ENCODE results near the gene ENDOV. TPM values are rescaled to one million over a fixed set of nuclear protein-coding genes. Genes with fewer than 3 reads are reported as not detected.

ENDOV gene
- total RNA-seq, 4 donors from 2014 or later, result 12.4 to 17.7 (median 15.4) TPM

DNA sequence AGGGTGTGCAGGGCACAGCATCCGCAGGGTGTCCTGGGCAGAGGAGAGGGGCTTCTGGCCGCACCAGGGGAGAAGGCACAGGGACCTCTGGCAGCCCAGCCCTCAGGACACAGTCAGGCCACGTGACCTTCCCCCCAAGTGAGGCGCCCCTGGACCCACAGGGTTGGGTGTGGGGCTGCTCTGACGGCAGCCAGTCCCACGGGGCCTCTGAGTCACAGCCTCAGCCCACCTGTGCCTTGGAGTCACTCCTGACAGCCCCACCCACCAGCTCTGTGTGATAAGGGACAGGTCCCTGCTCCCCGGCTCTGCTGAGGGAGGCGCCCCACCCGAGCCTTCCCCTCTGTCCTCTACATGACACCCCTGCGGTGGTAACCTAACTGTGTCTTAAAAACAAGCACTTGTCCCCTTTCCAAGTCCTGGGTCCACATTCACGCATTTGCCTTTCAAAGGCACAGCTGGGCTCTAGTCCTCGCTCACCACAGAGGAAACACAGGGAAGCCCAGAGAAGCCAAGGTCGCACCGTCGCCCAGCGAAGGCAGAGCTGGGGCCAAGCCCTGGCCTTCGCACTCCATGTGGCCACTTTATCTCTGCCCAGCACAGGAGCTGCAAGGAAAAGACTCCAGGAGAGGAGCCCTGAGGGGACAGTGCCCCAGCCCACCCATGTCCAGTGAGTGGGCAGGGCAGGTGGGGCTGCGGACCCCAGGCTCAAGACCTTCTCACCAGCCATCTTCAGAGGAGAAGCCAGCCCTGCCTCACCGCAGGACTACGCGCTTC is 66.5 kb downstream of the ENDOV start:
- H3K4me3 ChIP-seq, result no peak overlapping the region
- WGBS, 2 donors (ENCODE audit: low coverage in 1 of 2), result 39 to 87% methylated on average over 3 to 5 of the region's 21 CpGs
- peaks cover 0 to 27% (median 26%) of the 10 kb centered on the region in 3 donors for H3K4me1 ChIP-seq
- H3K36me3 ChIP-seq, result no peaks in the 10 kb centered on the region
- no peak for ATAC-seq
- TF ChIP-seq POLR2A (IDR thresholded peaks at IDR 0.05) (no peak), EP300 (IDR thresholded peaks at IDR 0.05) (no peak), POLR2AphosphoS5 (IDR thresholded peaks at IDR 0.05) (no peak)
- TF ChIP-seq, protein P1, sequence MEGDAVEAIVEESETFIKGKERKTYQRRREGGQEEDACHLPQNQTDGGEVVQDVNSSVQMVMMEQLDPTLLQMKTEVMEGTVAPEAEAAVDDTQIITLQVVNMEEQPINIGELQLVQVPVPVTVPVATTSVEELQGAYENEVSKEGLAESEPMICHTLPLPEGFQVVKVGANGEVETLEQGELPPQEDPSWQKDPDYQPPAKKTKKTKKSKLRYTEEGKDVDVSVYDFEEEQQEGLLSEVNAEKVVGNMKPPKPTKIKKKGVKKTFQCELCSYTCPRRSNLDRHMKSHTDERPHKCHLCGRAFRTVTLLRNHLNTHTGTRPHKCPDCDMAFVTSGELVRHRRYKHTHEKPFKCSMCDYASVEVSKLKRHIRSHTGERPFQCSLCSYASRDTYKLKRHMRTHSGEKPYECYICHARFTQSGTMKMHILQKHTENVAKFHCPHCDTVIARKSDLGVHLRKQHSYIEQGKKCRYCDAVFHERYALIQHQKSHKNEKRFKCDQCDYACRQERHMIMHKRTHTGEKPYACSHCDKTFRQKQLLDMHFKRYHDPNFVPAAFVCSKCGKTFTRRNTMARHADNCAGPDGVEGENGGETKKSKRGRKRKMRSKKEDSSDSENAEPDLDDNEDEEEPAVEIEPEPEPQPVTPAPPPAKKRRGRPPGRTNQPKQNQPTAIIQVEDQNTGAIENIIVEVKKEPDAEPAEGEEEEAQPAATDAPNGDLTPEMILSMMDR (IDR thresholded peaks at IDR 0.05), result no peak
- H3K27ac ChIP-seq, result no peak overlapping the region
- peaks cover 0 to under 1% (median 0%) of the 10 kb centered on the region in 3 donors for H3K9me3 ChIP-seq
- peaks cover 99% of the 10 kb centered on the region for H3K27me3 ChIP-seq

DNA sequence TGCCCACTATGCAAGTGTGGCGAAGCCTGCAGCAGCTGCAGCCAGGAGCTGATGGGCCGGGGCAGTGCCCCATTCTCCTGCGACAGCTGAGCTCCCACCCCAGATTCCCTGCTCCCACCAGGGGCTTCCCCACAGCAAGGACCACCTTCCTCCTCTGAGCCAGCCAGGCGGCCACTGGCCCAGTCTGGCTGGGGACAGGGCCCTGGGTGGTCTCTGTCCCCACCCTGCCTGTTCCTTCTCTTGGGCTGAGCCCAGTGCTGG is 67.0 kb downstream of the ENDOV start:
- TF ChIP-seq POLR2AphosphoS5 (IDR thresholded peaks at IDR 0.05) (no peak), POLR2A (IDR thresholded peaks at IDR 0.05) (no peak), EP300 (IDR thresholded peaks at IDR 0.05) (no peak)
- TF ChIP-seq, protein P1 (IDR thresholded peaks at IDR 0.05), result no peak
- Histone ChIP-seq H3K27ac (no peak overlapping the region), H3K27me3 (peaks cover 99% of the 10 kb centered on the region), H3K4me3 (no peak overlapping the region), H3K9me3 (peaks cover 0 to 6% (median 0%) of the 10 kb centered on the region in 3 donors), H3K36me3 (no peaks in the 10 kb centered on the region), H3K4me1 (peaks cover 0 to 21% (median 20%) of the 10 kb centered on the region in 3 donors)
- WGBS, 2 donors (ENCODE audit: low coverage in 1 of 2), result no CpG with 5 or more reads among the region's 4 CpGs
- no peak for ATAC-seq

DNA sequence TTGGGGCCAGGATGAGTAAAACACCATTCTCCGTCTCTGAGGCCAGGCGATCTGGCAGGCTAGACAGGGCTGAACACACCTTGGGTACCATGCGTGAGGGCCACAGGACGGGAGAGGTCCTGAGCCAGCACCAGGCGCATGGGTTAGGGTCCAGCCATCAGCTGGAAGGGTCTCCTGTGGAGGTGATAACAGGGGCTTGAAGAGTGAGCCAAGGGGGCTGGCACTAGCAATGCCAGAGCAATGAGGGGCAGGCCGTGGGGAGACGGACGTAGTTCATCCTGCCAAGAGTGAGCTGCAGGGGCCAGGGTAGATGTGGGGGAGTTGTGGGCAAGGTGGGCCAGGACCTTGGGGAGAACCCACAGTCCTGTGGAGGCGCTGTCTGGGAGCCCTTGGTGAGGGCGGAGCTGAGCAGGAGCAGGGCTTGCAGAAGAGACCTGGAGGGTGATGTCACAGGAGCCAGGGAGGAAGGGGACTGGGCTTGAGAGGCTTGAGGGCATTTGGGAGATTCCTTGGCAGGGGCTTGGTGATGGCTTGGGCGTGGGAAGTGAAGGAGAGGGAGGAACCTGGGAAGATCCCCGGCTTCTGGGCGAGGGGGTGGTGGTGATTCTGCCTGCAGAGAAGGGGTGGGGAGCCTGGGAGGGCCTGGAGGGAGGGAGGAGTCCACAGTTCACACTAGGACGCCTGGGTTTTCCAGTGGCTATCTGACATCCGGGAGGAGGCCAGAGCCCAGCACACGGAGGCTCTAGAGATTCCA is 67.8 kb downstream of the ENDOV start:
- Histone ChIP-seq H3K9me3 (peaks cover 0 to 14% (median 0%) of the 10 kb centered on the region in 3 donors), H3K27ac (no peak overlapping the region), H3K4me1 (peaks cover 0 to 14% (median 13%) of the 10 kb centered on the region in 3 donors), H3K36me3 (no peaks in the 10 kb centered on the region), H3K27me3 (peaks cover 99% of the 10 kb centered on the region), H3K4me3 (no peak overlapping the region)
- TF ChIP-seq EP300 (IDR thresholded peaks at IDR 0.05) (no peak), POLR2A (IDR thresholded peaks at IDR 0.05) (no peak), POLR2AphosphoS5 (IDR thresholded peaks at IDR 0.05) (no peak)
- TF ChIP-seq, protein P1 (IDR thresholded peaks at IDR 0.05), result no peak
- WGBS, 2 donors (ENCODE audit: low coverage in 1 of 2), result 50 to 53% methylated on average over 4 to 10 of the region's 16 CpGs
- ATAC-seq, result no peak

DNA sequence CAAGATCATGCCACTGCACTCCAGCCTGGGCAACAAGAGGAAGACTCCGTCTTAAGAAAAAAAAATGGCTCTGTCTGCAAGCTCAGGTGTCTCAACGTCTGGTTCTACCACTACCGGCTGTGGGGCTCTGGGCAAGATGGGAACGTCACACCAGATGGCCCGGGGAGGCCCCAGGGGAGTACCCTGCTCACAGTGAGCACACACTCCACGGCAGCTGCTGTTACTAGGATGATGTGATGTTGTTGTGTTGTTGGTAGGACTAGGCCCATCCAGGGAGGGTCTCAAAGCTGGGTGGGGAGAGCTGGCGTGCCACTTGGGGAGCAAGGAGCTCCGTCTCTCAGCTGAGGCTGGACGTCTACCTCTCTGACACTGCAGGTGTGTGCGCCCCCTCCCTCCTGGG is 70.9 kb downstream of the ENDOV start:
- Histone ChIP-seq H3K4me3 (no peak overlapping the region), H3K4me1 (no peaks in the 10 kb centered on the region), H3K36me3 (no peaks in the 10 kb centered on the region), H3K9me3 (peaks cover 0 to 14% (median 0%) of the 10 kb centered on the region in 3 donors), H3K27me3 (peaks cover 80% of the 10 kb centered on the region), H3K27ac (no peak overlapping the region)
- WGBS, 2 donors (ENCODE audit: low coverage in 1 of 2), result 74% methylated on average over 3 of the region's 10 CpGs; no CpG with 5 or more reads in 1 of the 2 donors
- no peak for ATAC-seq
- no peak for TF ChIP-seq POLR2AphosphoS5 (IDR thresholded peaks at IDR 0.05)
- no peak for TF ChIP-seq POLR2A (IDR thresholded peaks at IDR 0.05)
- no peak for TF ChIP-seq EP300 (IDR thresholded peaks at IDR 0.05)
- TF ChIP-seq, protein P1 (IDR thresholded peaks at IDR 0.05), result no peak
